ENCODE results near the gene REXO1. TPM values are rescaled to one million over a fixed set of nuclear protein-coding genes. Genes with fewer than 3 reads are reported as not detected.

The REXO1 gene
- total and polyA plus RNA-seq, 2 donors (not counting 3 experiments of a cell fraction or from before 2014, with no cell fraction given), result 41.1 to 56.9 TPM

- ChIA-PET POLR2A (no interaction called here), CTCF (interaction anchor here (0.5 to 2.8 kb wide), 9 partner anchors 8 to 117 kb away, joined by 3 to 15 read pairs (median 4); no protein-coding TSS in a partner anchor)
- no peaks in the 10 kb centered on the region for H3K79me2 ChIP-seq (ENCODE audit: control insufficient read depth, insufficient read depth, low read length)
- TF ChIP-seq MYC (IDR thresholded peaks at IDR 0.05; ENCODE audit: low read depth, low read length), result no peak
- no peak for TF ChIP-seq EZH2 (IDR thresholded peaks at IDR 0.05; ENCODE audit: borderline replicate concordance, low read depth, low read length, severe bottlenecking)
- no peak for TF ChIP-seq MAX (IDR thresholded peaks at IDR 0.05; ENCODE audit: insufficient read depth, insufficient read length)
- no peak for TF ChIP-seq POLR2A (IDR thresholded peaks at IDR 0.05; ENCODE audit: low read depth, low read length)
- no peak for TF ChIP-seq FOS (IDR thresholded peaks at IDR 0.05; ENCODE audit: borderline replicate concordance, insufficient read depth, low read length)
- no peak for TF ChIP-seq JUN (IDR thresholded peaks at IDR 0.05; ENCODE audit: borderline replicate concordance, insufficient read depth, insufficient read length, low read depth)
- TF ChIP-seq, protein P1, sequence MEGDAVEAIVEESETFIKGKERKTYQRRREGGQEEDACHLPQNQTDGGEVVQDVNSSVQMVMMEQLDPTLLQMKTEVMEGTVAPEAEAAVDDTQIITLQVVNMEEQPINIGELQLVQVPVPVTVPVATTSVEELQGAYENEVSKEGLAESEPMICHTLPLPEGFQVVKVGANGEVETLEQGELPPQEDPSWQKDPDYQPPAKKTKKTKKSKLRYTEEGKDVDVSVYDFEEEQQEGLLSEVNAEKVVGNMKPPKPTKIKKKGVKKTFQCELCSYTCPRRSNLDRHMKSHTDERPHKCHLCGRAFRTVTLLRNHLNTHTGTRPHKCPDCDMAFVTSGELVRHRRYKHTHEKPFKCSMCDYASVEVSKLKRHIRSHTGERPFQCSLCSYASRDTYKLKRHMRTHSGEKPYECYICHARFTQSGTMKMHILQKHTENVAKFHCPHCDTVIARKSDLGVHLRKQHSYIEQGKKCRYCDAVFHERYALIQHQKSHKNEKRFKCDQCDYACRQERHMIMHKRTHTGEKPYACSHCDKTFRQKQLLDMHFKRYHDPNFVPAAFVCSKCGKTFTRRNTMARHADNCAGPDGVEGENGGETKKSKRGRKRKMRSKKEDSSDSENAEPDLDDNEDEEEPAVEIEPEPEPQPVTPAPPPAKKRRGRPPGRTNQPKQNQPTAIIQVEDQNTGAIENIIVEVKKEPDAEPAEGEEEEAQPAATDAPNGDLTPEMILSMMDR (IDR thresholded peaks at IDR 0.05; ENCODE audit: extremely low read depth in 1 of 2, insufficient read depth in 1 of 2, low read depth in 1 of 2, low read length in 2 of 2), result no peak
- TF ChIP-seq POLR2AphosphoS5 (IDR thresholded peaks at IDR 0.05; ENCODE audit: insufficient read depth, low read depth, low read length), result no peak
- no peak for TF ChIP-seq GATA2 (IDR thresholded peaks at IDR 0.05; ENCODE audit: insufficient read depth, insufficient read length, low read depth, low read length)
- no peaks in the 10 kb centered on the region for H3K36me3 ChIP-seq (ENCODE audit: control insufficient read depth in 2 of 2, extremely low read depth in 1 of 2, insufficient read depth in 2 of 2, low read length in 2 of 2)
- H2AFZ ChIP-seq (ENCODE audit: low read depth, low read length), result peak overlapping the region; percentile 77
- H4K20me1 ChIP-seq (replicated peaks; ENCODE audit: control insufficient read depth, extremely low read depth, insufficient read depth, low read length), result no peaks in the 10 kb centered on the region
- H3K27me3 ChIP-seq (ENCODE audit: control insufficient read depth in 2 of 2, insufficient read depth in 2 of 2, low read length in 2 of 2), result no peaks in the 10 kb centered on the region
- FAIRE-seq, result no peak
- no TSS peak for BruUV-seq (replicated peaks)
- H3K27ac ChIP-seq (ENCODE audit: insufficient read depth, low read depth, low read length), result no peak overlapping the region
- H3K4me3 ChIP-seq (replicated peaks in 1 of 3; ENCODE audit: insufficient read depth in 1 of 3, low read depth in 1 of 3, low read length in 3 of 3), result no peak overlapping the region
- intact Hi-C loops (cut with micrococcal nuclease) (loop anchor here (5.0 kb wide), 1 partner anchor 38 kb away; no protein-coding TSS in a partner anchor), dilution Hi-C loops (cut with MboI; ENCODE audit: extremely low pct_ligation_motif_present, low sequenced_read_pairs) (no loop called here)
- H3K9ac ChIP-seq (replicated peaks; ENCODE audit: extremely low read depth, insufficient read depth, low read length), result no peak overlapping the region
- H3K9me3 ChIP-seq (replicated peaks; ENCODE audit: control insufficient read depth, insufficient read depth, low read length), result no peaks in the 10 kb centered on the region
- no peaks in the 10 kb centered on the region for H3K9me1 ChIP-seq (replicated peaks; ENCODE audit: control insufficient read depth, extremely low read depth, insufficient read depth, low read length)
- no peak overlapping the region for H3K4me2 ChIP-seq (ENCODE audit: insufficient read depth, low read length)
- no peaks in the 10 kb centered on the region for H3K4me1 ChIP-seq (ENCODE audit: control insufficient read depth, extremely low read depth, insufficient read depth, low read length)
- DNase-seq (ENCODE audit: low read depth, low spot score), result no peak
Observed at GRCh38 chr19:1789261-1790041, 58.8 kb downstream of the REXO1 start.

Data from endothelial cell of umbilical vein (primary cell).